DLD1 (cell line): ENCODE data around the gene DAPK1.

Experiments used
- in situ Hi-C: cut with HindIII; loops from 2 replicates; pipeline ENCODE4 v1.10.0; 2017; ENCODE audit warnings: low sequenced_read_pairs

DAPK1 gene

GRCh38 chr9:87516222-87516925 is 18.7 kb downstream of the DAPK1 start:
- in situ Hi-C loops = no loop called here

GRCh38 chr9:87516926-87517290 is 19.2 kb downstream of the DAPK1 start:
- in situ Hi-C loops = no loop called here

GRCh38 chr9:87517732-87518131 is 20.1 kb downstream of the DAPK1 start:
- in situ Hi-C loops = no loop called here

- in situ Hi-C loops = no loop called here
These were observed 21.2 kb downstream of the DAPK1 start for GRCh38 chr9:87518702-87519335.

GRCh38 chr9:87519461-87519860 is 21.8 kb downstream of the DAPK1 start:
- in situ Hi-C loops = no loop called here

- in situ Hi-C loops = no loop called here
These were observed 22.6 kb downstream of the DAPK1 start for GRCh38 chr9:87520172-87520683.

GRCh38 chr9:87521834-87522233 is 24.2 kb downstream of the DAPK1 start:
- in situ Hi-C loops = no loop called here

- in situ Hi-C loops = no loop called here
These were observed 26.4 kb downstream of the DAPK1 start for GRCh38 chr9:87524061-87524460.

GRCh38 chr9:87525546-87526303 is 28.1 kb downstream of the DAPK1 start:
- in situ Hi-C loops = no loop called here

- in situ Hi-C loops = no loop called here
These were observed 29.7 kb downstream of the DAPK1 start for GRCh38 chr9:87527211-87527916.

GRCh38 chr9:87528969-87529368 is 31.3 kb downstream of the DAPK1 start:
- in situ Hi-C loops = no loop called here

GRCh38 chr9:87529671-87530070 is 32.0 kb downstream of the DAPK1 start:
- in situ Hi-C loops = no loop called here

- in situ Hi-C loops = no loop called here
These were observed 33.0 kb downstream of the DAPK1 start for GRCh38 chr9:87530716-87531115.

- in situ Hi-C loops = no loop called here
These were observed 34.0 kb downstream of the DAPK1 start for GRCh38 chr9:87531370-87532295.

GRCh38 chr9:87533271-87533670 is 35.6 kb downstream of the DAPK1 start:
- in situ Hi-C loops = no loop called here

- in situ Hi-C loops = no loop called here
These were observed 36.4 kb downstream of the DAPK1 start for GRCh38 chr9:87534036-87534435.

- in situ Hi-C loops = no loop called here
These were observed 37.3 kb downstream of the DAPK1 start for GRCh38 chr9:87534957-87535356.

- in situ Hi-C loops = no loop called here
These were observed 38.3 kb downstream of the DAPK1 start for GRCh38 chr9:87535817-87536539.

- in situ Hi-C loops = no loop called here
These were observed 40.0 kb downstream of the DAPK1 start for GRCh38 chr9:87537625-87538024.
